OCI-LY3 (cell line): ENCODE data around the gene HDAC4.

Source experiments
- H2AFZ ChIP-seq: fragments of 200-600, 300-600 bp; shearing (Covaris generic); 2 replicates; pipeline ENCODE4 v1.6.0; 2014; ENCODE audit warnings: antibody characterized with exemption, low read depth, low read length
- H3K27ac ChIP-seq: fragments of 200-600, 300-600 bp; sonication (generic); 2 replicates; pipeline ENCODE4 v1.5.1; 2014; ENCODE audit warnings: mild to moderate bottlenecking, low read length, moderate library complexity, mixed read lengths
- H3K27me3 ChIP-seq: fragments of 200-600, 300-600 bp; sonication (generic); 2 replicates; pipeline ENCODE4 v1.6.1; 2014; ENCODE audit warnings: low read depth, low read length, mixed read lengths
- H3K36me3 ChIP-seq: fragments of 200-600, 300-600 bp; sonication (generic); replicated peaks from 2 replicates; pipeline ENCODE3; 2014; ENCODE audit warnings: low read depth, low read length, mixed read lengths
- H3K4me1 ChIP-seq: fragments of 300-600, 200-600 bp; sonication (generic); 2 replicates; pipeline ENCODE4 v1.6.1; 2014; ENCODE audit warnings: low read length, mixed read lengths
- H3K4me2 ChIP-seq: fragments of 200-600, 300-600 bp; sonication (generic); 2 replicates; pipeline ENCODE4 v1.6.1; 2014; ENCODE audit warnings: low read length, mixed read lengths
- H3K4me3 ChIP-seq: fragments of 300-600, 200-600 bp; sonication (generic); 2 replicates; pipeline ENCODE4 v1.5.1; 2014; ENCODE audit warnings: antibody characterized with exemption, mild to moderate bottlenecking, low read length, moderate library complexity
- H3K79me2 ChIP-seq: fragments of 300-600, 200-600 bp; shearing (Covaris generic); 2 replicates; pipeline ENCODE4 v1.6.1; 2014; ENCODE audit warnings: mild to moderate bottlenecking, low read length, mixed read lengths
- H3K9ac ChIP-seq: fragments of 300-600, 200-600 bp; shearing (Covaris generic); 2 replicates; pipeline ENCODE4 v1.6.0; 2014; ENCODE audit warnings: mild to moderate bottlenecking, low read length, moderate library complexity
- H3K9me3 ChIP-seq: fragments of 200-600, 300-600 bp; shearing (Covaris generic); 2 replicates; pipeline ENCODE4 v1.6.1; 2014; ENCODE audit warnings: low read length, mixed read lengths; ENCODE audit not compliant: insufficient read depth
- H4K20me1 ChIP-seq: fragments of 200-600, 300-600 bp; sonication (generic); 2 replicates; pipeline ENCODE4 v1.6.1; 2016; ENCODE audit warnings: low read length, mixed read lengths; ENCODE audit not compliant: insufficient read depth
- EZH2phosphoT487 ChIP-seq: fragments of 200-600 bp; shearing (Covaris generic); IDR thresholded peaks from 2 replicates; pipeline ENCODE4 v1.6.1; 2018; ENCODE audit warnings: antibody characterized with exemption, mixed run types, low read depth
- TF ChIP-seq, protein P1 (sequence below): fragments of 200-600, 300-600 bp; sonication (generic); IDR thresholded peaks from 2 replicates; pipeline ENCODE4 v1.5.1; 2014; ENCODE audit warnings: antibody characterized with exemption, low read length, low read depth

Gene HDAC4

DNA sequence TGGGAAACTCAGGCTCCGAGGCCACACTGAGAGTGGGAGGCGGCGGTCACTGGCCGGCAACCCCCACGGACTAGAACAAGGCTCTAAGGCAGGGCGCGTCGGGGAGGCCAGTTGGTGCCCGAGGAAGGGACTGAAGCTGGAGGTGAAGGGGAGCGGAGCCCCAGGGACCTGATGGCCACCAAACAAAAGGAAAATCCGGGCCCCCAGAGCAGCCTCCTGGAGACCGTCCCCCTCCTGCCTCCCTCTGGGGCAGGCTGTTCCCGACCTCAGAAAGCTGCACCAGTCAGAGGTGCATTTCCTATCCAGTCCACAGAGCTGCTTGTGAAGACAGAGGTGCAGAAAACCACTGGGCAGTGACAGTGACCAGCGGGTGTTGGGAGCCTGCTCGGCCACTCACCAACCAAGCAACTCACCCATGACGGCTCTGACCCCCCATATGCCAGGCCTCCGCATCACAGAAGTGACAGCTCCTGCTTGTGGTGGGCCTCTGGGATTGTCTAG, 380.2 kb downstream of the HDAC4 start:
- no peak for TF ChIP-seq EZH2phosphoT487
- TF ChIP-seq, protein P1, sequence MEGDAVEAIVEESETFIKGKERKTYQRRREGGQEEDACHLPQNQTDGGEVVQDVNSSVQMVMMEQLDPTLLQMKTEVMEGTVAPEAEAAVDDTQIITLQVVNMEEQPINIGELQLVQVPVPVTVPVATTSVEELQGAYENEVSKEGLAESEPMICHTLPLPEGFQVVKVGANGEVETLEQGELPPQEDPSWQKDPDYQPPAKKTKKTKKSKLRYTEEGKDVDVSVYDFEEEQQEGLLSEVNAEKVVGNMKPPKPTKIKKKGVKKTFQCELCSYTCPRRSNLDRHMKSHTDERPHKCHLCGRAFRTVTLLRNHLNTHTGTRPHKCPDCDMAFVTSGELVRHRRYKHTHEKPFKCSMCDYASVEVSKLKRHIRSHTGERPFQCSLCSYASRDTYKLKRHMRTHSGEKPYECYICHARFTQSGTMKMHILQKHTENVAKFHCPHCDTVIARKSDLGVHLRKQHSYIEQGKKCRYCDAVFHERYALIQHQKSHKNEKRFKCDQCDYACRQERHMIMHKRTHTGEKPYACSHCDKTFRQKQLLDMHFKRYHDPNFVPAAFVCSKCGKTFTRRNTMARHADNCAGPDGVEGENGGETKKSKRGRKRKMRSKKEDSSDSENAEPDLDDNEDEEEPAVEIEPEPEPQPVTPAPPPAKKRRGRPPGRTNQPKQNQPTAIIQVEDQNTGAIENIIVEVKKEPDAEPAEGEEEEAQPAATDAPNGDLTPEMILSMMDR, result no peak
- peaks cover 3% of the 10 kb centered on the region; the same call in 1 of the 2 replicates for H3K4me1 ChIP-seq

DNA sequence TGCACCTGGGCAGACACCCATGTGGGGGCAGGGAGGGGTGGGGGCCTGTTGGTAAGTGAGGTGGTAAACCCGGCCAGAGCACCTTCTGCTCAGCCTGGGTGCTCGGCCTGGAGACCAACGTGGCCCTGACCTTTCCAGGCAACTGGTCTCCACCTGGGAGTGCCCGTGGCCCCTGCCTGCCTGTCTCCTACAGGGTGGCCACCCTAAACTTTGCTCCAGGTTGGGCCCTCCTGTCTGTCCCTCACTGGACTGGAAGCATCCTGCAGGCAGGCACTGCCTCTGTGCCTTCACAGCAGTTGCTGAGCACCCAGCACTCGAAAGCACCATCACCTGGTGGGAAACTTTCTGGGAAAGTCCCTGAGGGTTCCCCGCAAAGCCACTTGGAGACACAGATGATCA, 381.6 kb downstream of the HDAC4 start:
- Histone ChIP-seq H3K79me2 (no peaks in the 10 kb centered on the region), H3K9me3 (no peaks in the 10 kb centered on the region), H3K4me2 (no peak overlapping the region), H3K36me3 (no peaks in the 10 kb centered on the region), H3K4me3 (no peak overlapping the region), H3K9ac (no peak overlapping the region), H3K27me3 (no peaks in the 10 kb centered on the region), H2AFZ (no peak overlapping the region), H3K27ac (no peak overlapping the region), H4K20me1 (no peaks in the 10 kb centered on the region), H3K4me1 (peaks cover 3% of the 10 kb centered on the region; the same call in 1 of the 2 replicates)
- TF ChIP-seq, protein P1, result no peak

More for the DNA sequence above, 380.2 kb downstream of the HDAC4 start:
- Histone ChIP-seq H3K9me3 (no peaks in the 10 kb centered on the region), H2AFZ (no peak overlapping the region), H3K27me3 (no peaks in the 10 kb centered on the region), H3K27ac (no peak overlapping the region), H3K4me2 (no peak overlapping the region), H4K20me1 (no peaks in the 10 kb centered on the region), H3K79me2 (no peaks in the 10 kb centered on the region), H3K4me3 (no peak overlapping the region), H3K9ac (no peak overlapping the region), H3K36me3 (no peaks in the 10 kb centered on the region)

DNA sequence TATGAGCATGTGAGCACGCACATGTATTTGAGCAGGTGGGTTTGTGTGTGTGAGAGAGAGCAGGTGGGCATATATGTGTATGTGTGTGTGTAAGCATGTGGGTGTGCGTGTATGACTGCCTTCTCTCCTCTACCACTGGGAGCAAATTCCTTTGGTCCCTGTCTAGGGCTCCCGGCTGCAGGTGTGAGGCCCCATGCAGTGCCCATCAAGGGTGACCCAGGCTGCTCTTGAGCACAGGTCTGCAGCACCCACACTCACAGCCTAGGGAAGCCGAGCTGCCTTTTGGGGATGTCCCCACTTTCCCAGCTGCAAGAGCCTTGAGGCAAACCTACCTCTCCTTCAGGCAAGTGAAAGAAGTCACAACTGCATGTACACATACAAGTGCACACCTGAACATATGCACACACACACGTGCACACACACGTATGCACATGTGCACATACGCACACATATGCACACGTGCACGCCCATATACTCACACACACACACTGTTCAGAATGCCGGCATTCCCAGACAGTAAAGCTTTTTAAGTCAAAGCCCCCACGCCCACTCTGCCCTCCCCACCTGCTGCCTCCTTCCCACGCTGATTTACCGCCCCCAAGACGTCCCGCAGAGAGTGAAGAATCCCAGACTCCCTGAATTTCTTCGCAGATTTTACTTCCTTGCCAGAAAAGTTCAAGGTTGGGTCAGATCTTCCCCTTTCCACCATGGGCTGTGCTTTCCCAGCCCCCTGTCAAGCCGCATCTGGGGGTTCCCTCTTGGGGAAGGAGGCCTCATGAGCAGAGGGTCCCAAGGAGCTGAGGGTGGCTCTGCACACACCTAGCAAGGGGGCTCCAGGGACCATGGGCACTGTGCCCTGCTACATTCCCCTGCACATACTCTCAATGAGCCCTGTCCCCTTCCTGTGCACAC, 382.3 kb downstream of the HDAC4 start:
- TF ChIP-seq EZH2phosphoT487, result no peak
- TF ChIP-seq, protein P1, result no peak
- H4K20me1 ChIP-seq, result no peaks in the 10 kb centered on the region
- no peak overlapping the region for H3K27ac ChIP-seq
- no peak overlapping the region for H3K9ac ChIP-seq
- H3K4me1 ChIP-seq, result peaks cover 3% of the 10 kb centered on the region; the same call in 1 of the 2 replicates
- no peaks in the 10 kb centered on the region for H3K36me3 ChIP-seq
- no peak overlapping the region for H3K4me3 ChIP-seq
- H3K9me3 ChIP-seq, result no peaks in the 10 kb centered on the region
- no peaks in the 10 kb centered on the region for H3K27me3 ChIP-seq
- H3K4me2 ChIP-seq, result no peak overlapping the region
- no peak overlapping the region for H2AFZ ChIP-seq
- H3K79me2 ChIP-seq, result no peaks in the 10 kb centered on the region

DNA sequence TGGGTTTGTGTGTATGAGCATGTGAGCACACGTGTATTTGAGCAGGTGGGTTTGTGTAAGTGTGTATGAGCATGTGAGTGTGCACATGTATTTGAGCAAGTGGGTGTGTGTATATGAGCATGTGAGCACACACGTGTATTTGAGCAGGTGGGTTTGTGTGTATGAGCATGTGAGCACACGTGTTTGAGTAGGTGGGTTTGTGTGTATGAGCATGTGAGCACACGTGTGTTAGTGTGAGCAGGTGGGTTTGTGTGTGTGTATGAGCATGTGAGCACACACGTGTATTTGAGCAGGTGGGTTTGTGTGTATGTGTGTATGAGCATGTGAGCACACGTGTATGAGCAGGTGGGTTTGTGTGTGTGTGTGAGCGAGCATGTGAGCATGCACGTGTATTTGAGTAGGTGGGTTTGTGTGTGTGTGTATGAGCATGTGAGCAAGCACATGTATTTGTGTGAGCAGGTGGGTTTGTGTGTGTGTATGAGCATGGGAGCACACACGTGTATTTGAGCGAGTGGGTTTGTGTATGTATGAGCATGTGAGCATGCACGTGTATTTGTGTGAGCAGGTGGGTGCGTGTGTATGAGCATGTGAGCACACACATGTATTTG, 383.2 kb downstream of the HDAC4 start:
- no peak overlapping the region for H3K4me2 ChIP-seq
- TF ChIP-seq, protein P1, result no peak
- no peak for TF ChIP-seq EZH2phosphoT487
- H2AFZ ChIP-seq, result no peak overlapping the region
- H3K4me1 ChIP-seq, result peaks cover 3% of the 10 kb centered on the region; the same call in 1 of the 2 replicates
- no peaks in the 10 kb centered on the region for H3K27me3 ChIP-seq
- H3K4me3 ChIP-seq, result no peak overlapping the region
- H3K79me2 ChIP-seq, result no peaks in the 10 kb centered on the region
- no peaks in the 10 kb centered on the region for H4K20me1 ChIP-seq
- H3K9ac ChIP-seq, result no peak overlapping the region
- no peaks in the 10 kb centered on the region for H3K9me3 ChIP-seq
- H3K36me3 ChIP-seq, result no peaks in the 10 kb centered on the region
- no peak overlapping the region for H3K27ac ChIP-seq
